Caco-2 (cell line): Measurements from ENCODE around the gene PDCD1. TPM values are rescaled to one million over a fixed set of nuclear protein-coding genes. Genes with fewer than 3 reads are reported as not detected.
A peak's percentile ranks its signal among the peaks of the same experiment; 100 is the strongest.

Experiments used
- BruUV-seq: library from RNA; stranded (reverse); fragments of 400-500 nt; replicated peaks from 2 replicates; lab custom pipeline; 2021; lab: Mats Ljungman, UMichigan
- CTCF ChIA-PET: fragments of 300-600 bp; sonication (Branson Sonifier 250); formaldehyde crosslinking; loops from one replicate; lab custom pipeline; 2022; ENCODE audit warnings: antibody characterized with exemption; lab: Charles Lee
- POLR2A ChIA-PET: fragments of 300-600 bp; sonication (Branson Sonifier 250); formaldehyde crosslinking; loops from one replicate; lab custom pipeline; 2022; ENCODE audit warnings: antibody characterized with exemption; lab: Charles Lee
- DNase-seq, 2 experiments: peaks; one replicate each; pipeline versions ENCODE4 v3.0.0 to v3.0.0-alpha.2; 2020 to 2022
- H3K27me3 ChIP-seq: replicated peaks from 2 replicates; pipeline ENCODE4 v1.6.0; 2011; ENCODE audit warnings: low read length; ENCODE audit not compliant: control insufficient read depth, insufficient read depth
- H3K36me3 ChIP-seq: 2 replicates; pipeline ENCODE4 v1.5.1; 2011; ENCODE audit warnings: low read length; ENCODE audit not compliant: control insufficient read depth, insufficient read depth
- H3K4me1 ChIP-seq: fragments of 250-450 bp; sonication (Bioruptor Pico); 2 replicates; pipeline ENCODE4 v1.5.1; 2020; ENCODE audit warnings: mild to moderate bottlenecking
- H3K4me3 ChIP-seq: 2 replicates; pipeline ENCODE4 v1.5.1; 2011; ENCODE audit warnings: low read depth, mild to moderate bottlenecking, control low read depth, low read length
- H3K9me3 ChIP-seq: fragments of 250-450 bp; sonication (Bioruptor Pico); 2 replicates; pipeline ENCODE4 v1.5.1; 2020; ENCODE audit warnings: mild to moderate bottlenecking, moderate library complexity
- H3K27ac Mint-ChIP-seq: one replicate; pipeline ENCODE4 v1.8.0; 2022; ENCODE audit warnings: mixed read lengths; ENCODE audit not compliant: unreplicated experiment
- H3K27me3 Mint-ChIP-seq: one replicate; pipeline ENCODE4 v1.8.0; 2022; ENCODE audit warnings: mixed read lengths; ENCODE audit not compliant: insufficient read depth, unreplicated experiment
- H3K36me3 Mint-ChIP-seq: one replicate; pipeline ENCODE4 v1.8.0; 2022; ENCODE audit warnings: mild to moderate bottlenecking, mixed read lengths; ENCODE audit not compliant: insufficient read depth, unreplicated experiment
- H3K4me1 Mint-ChIP-seq: one replicate; pipeline ENCODE4 v1.8.0; 2022; ENCODE audit warnings: low read depth, mixed read lengths; ENCODE audit not compliant: unreplicated experiment
- H3K4me3 Mint-ChIP-seq: one replicate; pipeline ENCODE4 v1.8.0; 2022; ENCODE audit warnings: mild to moderate bottlenecking, moderate library complexity, mixed read lengths; ENCODE audit not compliant: unreplicated experiment
- H3K9me3 Mint-ChIP-seq: one replicate; pipeline ENCODE4 v1.8.0; 2022; ENCODE audit warnings: mixed read lengths; ENCODE audit not compliant: unreplicated experiment
- CTCF ChIP-seq, 2 experiments: fragments of 200-600 bp in 1 of 2; IDR thresholded peaks; 1 replicate in 1 of 2; 2 replicates in 1 of 2; pipeline versions ENCODE4 v1.5.1 to v1.8.0; 2011 to 2022; ENCODE audit warnings: antibody characterized with exemption in 1 of 2, control low read depth in 1 of 2, inconsistent platforms in 1 of 2, low read depth in 1 of 2, low read length in 1 of 2, mild to moderate bottlenecking in 1 of 2, moderate library complexity in 1 of 2; ENCODE audit not compliant: insufficient read depth in 1 of 2, severe bottlenecking in 1 of 2, unreplicated experiment in 1 of 2
- intact Hi-C: fragments of 100-400 bp; cut with micrococcal nuclease; formaldehyde crosslinking; loops from one replicate; pipeline ENCODE4 v1.10.0; 2022; ENCODE audit not compliant: unreplicated experiment
- total RNA-seq: library from RNA; stranded (reverse); gene quantifications from 2 replicates; pipeline ENCODE4 v1.2.3, GENCODE V29; 2022

The PDCD1 gene
- total RNA-seq, 1 experiment from 2014 or later = not detected

GRCh38 chr2:241855888-241856422 lies 2.7 kb downstream of the PDCD1 start:
- no peak for TF ChIP-seq CTCF (IDR thresholded peaks at IDR 0.05; ENCODE audit: insufficient read depth in 1 of 2, low read depth in 1 of 2, low read length in 1 of 2, severe bottlenecking in 1 of 2, unreplicated experiment in 1 of 2)
- H3K27me3 ChIP-seq = no peaks in the 10 kb centered on the region
- H3K4me1 Mint-ChIP-seq = no peaks in the 10 kb centered on the region
- no TSS peak for BruUV-seq
- no peaks in the 10 kb centered on the region for H3K36me3 ChIP-seq
- intact Hi-C loops = no loop called here
- H3K4me3 Mint-ChIP-seq = no peak overlapping the region
- H3K9me3 ChIP-seq = no peaks in the 10 kb centered on the region
- no peaks in the 10 kb centered on the region for H3K27me3 Mint-ChIP-seq
- no peaks in the 10 kb centered on the region for H3K9me3 Mint-ChIP-seq
- no peaks in the 10 kb centered on the region for H3K4me1 ChIP-seq
- DNase-seq = no peak
- H3K4me3 ChIP-seq = no peak overlapping the region
- no peak overlapping the region for H3K27ac Mint-ChIP-seq
- ChIA-PET CTCF (no interaction called here), POLR2A (no interaction called here)
- H3K36me3 Mint-ChIP-seq = no peaks in the 10 kb centered on the region

GRCh38 chr2:241855245-241855887 lies 3.3 kb downstream of the PDCD1 start:
- no TSS peak for BruUV-seq
- Histone ChIP-seq H3K4me3 (no peak overlapping the region), H3K36me3 (no peaks in the 10 kb centered on the region), H3K4me1 (no peaks in the 10 kb centered on the region), H3K9me3 (no peaks in the 10 kb centered on the region), H3K27me3 (no peaks in the 10 kb centered on the region)
- H3K9me3 Mint-ChIP-seq = no peaks in the 10 kb centered on the region
- no peak overlapping the region for H3K4me3 Mint-ChIP-seq
- no peak for TF ChIP-seq CTCF (IDR thresholded peaks at IDR 0.05; ENCODE audit: insufficient read depth in 1 of 2, low read depth in 1 of 2, low read length in 1 of 2, severe bottlenecking in 1 of 2, unreplicated experiment in 1 of 2)
- CTCF ChIA-PET = no interaction called here
- no peak overlapping the region for H3K27ac Mint-ChIP-seq
- DNase-seq = peak in 1 of 2 experiments; percentile 9
- intact Hi-C loops = no loop called here
- no peaks in the 10 kb centered on the region for H3K4me1 Mint-ChIP-seq
- no peaks in the 10 kb centered on the region for H3K27me3 Mint-ChIP-seq
- POLR2A ChIA-PET = no interaction called here
- no peaks in the 10 kb centered on the region for H3K36me3 Mint-ChIP-seq

GRCh38 chr2:241854342-241855244 lies 4.1 kb downstream of the PDCD1 start:
- H3K4me1 ChIP-seq = no peaks in the 10 kb centered on the region
- no peak for TF ChIP-seq CTCF (IDR thresholded peaks at IDR 0.05; ENCODE audit: insufficient read depth in 1 of 2, low read depth in 1 of 2, low read length in 1 of 2, severe bottlenecking in 1 of 2, unreplicated experiment in 1 of 2)
- Mint-ChIP-seq H3K9me3 (no peaks in the 10 kb centered on the region), H3K4me3 (no peak overlapping the region), H3K36me3 (no peaks in the 10 kb centered on the region), H3K4me1 (no peaks in the 10 kb centered on the region), H3K27ac (no peak overlapping the region), H3K27me3 (no peaks in the 10 kb centered on the region)
- ChIA-PET POLR2A (no interaction called here), CTCF (no interaction called here)
- intact Hi-C loops = no loop called here
- H3K27me3 ChIP-seq = no peaks in the 10 kb centered on the region
- H3K9me3 ChIP-seq = no peaks in the 10 kb centered on the region
- DNase-seq = peak in 1 of 2 experiments; percentile 12
- BruUV-seq = no TSS peak
- no peaks in the 10 kb centered on the region for H3K36me3 ChIP-seq
- H3K4me3 ChIP-seq = no peak overlapping the region
